Stimulated activated CD4-positive, alpha-beta T cell treated with anti-CD3 and anti-CD28 coated beads, TNF-alpha, amount 100 ng/mL, for 24 hours (primary cell): ENCODE results near the gene U2SURP.
"Not testable (repeated sequence)": the region's sequence is repeated elsewhere in the genome, so short reads cannot be mapped to it uniquely, and the experiment has no call there.

Source experiments
- DNase-seq, 3 experiments: peaks; one replicate each; pipeline ENCODE4 v3.0.0-alpha.2; 2020; ENCODE audit warnings: low read depth in 3 of 3

Gene U2SURP

DNA sequence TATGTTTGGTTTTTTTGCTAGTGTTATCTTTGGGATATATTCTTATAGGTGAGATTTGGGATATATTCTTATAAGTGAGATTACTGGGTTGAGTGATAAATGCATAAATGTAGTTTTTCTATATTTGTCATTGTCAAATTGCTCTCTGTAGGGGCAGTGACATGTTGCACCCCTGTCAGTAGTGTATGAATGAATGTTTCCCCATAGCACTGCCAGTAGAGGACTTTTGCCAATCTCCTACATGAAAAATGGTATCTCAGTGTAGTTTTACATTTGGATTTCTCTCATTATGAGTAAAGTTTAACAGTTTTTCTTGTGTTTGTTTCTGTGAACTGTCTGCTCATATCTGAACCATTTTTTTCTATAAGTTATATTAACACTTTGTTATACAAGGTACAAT is 13.6 kb downstream of the U2SURP start:
- no peak for DNase-seq

DNA sequence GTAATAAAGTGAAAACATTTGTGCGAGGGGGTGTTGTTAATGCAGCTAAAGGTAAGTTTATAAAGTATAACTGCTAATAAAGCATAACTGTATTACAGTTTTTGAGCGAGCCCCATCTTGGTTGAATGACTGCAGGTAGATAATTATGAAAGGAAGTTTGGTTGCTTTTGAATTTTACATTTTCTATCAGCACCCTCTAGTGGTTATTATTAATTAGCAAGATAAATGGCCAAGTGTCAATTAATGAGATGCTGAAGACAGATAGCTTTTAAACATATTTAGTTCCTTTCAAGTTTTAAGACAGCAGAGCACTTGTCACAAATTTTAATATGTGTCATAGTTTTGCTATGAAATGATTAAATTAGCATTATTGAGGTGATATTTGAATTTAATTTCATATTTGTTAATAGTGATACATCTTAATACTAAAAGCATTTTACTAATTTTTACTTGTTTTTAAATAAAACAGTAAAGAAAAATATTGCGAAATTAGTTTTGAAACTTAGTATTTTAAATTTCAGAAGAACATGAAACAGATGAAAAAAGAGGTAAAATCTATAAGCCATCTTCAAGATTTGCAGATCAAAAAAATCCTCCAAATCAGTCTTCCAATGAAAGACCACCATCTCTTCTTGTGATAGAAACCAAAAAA is 15.1 kb downstream of the U2SURP start:
- no peak for DNase-seq

DNA sequence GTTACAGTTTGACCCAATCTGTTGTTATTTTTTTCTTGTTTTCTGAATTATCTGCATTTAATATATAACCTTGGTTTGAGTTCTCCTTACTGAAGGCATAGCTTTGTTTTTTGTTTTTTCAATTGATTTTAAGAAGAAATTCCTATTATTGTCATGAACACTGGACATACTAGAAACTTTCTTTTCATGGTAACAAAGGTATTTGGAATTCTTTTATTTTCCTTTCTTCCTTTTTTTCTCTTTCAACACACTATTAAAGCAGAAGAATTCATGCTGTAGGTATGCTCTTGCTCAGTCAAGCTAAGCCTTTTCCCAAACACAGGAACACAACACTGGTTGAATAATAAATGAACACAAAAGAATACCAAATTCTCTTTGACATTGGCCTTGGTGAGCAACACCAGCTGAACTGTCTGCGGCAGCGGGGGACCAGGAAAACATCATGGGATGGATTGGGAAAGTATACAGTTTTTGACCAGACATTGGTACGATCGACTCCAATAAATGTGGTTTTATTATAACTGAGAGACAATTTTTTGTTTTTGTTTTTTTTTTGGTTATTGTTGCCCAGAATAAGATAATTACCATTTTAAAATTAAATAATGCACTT is 23.1 kb downstream of the U2SURP start:
- no peak for DNase-seq

DNA sequence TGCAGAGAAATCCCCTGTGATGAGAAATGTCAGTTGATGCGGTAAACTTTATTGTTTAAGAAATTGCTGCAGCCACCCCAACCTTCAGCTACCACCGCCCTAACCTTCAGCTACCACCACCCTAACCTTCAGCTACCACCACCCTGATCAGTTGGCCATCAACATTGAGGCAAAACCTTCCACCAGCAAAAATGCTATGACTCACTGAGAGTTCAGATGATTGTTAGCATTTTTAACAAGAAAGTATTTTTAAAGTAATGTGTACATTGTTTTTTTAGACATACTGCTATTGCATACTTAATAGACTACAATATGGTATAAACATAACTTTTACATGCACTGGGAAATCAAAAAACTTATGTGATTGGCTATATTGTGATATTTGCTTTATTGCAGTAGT is 30.0 kb downstream of the U2SURP start:
- DNase-seq = no peak

DNA sequence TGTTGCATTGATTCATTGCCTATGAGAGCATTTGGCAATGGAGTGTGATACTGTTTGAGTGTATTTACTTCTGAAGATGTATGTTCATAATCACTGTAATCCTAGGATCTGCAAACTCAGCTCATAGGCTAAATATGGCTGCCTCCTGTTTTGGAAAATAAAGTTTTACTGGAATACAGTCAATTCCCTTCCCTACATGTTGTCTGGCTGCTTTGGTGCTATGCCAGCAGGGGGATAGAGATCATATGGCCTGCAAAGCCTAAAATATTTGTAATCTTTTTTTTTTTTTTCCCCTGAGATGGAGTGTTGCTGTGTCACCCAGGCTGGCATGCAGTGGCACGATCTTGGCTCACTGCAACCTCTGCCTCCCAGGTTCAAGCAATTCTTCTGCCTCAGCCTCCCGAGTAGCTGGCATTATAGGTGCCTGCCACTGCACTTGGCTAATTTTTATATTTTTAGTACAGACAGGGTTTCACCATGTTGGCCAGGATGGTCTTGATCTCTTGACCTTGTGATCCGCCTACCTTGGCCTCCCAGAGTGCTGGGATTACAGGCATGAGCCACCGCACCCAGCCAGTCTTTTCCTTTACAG is 30.5 kb downstream of the U2SURP start:
- DNase-seq = not testable (repeated sequence)

DNA sequence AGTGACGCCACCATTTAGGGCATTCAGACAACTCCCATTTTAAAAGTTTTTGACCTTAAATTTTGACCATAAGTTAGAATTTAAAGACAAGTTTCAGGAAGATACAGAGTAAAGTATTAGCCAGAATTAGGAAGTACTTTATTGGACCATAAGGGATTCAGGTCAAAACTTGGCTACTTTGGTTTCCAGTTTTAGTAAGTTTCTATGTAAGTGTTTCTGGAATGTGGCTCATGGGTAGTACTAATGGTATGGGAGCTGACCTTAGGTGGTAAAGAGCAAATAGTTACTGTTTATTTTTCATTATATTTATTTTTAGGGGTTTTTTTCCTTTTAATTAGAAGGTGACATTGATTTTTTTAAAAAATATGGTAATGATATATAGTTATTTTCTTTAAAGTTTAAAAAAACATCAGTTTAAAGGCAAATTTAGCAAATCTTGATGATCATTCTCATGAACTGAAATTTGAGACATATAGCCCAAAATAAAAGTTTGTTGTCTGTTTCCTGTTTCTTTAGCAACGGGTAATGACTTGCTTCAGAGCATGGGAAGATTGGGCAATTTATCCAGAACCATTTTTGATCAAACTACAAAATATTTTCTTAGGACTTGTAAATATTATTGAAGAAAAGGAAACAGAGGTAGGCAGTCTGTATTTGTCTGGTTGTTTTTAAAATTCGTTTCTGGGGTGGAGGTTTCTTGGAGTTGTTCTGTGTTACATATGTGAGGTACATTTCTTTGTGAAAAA is 34.3 kb downstream of the U2SURP start:
- no peak for DNase-seq

DNA sequence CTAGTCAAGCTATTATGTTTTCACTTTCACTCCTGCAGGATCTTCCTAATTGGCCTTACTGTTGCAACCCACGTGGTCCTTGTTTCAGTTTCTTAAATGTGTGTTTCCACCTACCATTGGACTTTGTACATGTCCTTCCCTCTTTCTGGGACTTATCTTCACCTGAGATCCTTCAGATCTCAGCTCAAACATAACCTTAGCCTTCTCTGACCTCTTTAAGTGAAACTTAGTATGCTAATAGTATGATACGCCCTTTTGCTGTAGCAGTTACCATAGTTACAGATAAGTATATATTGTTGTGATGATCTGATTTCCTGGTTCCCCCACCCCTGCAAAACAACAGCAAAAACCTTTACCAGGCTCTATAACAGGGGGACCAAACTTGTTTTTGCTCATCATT is 35.2 kb downstream of the U2SURP start:
- DNase-seq = no peak

DNA sequence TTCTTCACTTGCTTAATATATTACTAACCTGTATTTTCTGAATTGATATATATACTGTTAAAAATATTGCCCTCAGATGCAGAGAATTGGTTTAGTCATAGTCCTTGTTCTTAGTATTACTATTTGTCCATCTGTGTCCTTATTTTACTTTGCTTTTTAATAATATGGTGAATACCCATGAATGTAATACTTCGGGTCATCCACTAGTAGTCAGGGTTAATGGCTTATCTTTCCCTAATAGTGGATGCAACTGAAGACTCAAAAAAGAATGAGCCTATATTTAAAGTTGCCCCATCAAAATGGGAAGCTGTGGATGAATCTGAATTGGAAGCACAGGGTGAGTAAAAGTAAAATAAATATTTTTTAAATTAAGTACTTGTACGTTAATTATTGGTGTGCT is 36.5 kb downstream of the U2SURP start:
- no peak for DNase-seq

DNA sequence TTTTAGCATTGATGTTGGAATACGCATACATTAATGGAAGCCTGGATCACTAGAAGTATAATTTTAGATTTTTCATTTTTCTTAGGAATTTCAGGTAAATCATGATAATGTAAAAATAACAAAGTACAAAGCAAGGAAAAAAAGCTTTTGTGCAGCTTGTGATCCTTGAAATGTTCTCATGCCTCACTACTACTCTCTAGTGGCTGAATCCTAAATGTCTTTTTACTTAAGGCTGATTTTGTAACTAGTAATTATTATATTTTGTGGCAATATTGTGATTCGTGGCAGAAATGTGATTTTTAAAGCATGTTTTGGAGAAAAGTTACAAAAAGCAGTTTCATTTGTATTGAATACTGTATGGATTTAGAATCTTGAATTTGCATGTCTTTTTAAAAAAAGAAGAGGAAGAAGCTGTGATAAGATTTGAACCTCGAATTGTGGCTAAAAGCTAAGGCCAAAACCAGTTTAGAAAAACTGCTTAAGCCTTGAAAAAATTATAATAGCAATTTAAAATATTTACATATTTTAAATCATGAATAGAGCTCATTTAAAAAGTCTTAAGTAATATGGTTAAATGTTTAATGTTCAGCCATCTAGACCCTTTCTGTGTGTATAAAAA is 39.0 kb downstream of the U2SURP start:
- no peak for DNase-seq

DNA sequence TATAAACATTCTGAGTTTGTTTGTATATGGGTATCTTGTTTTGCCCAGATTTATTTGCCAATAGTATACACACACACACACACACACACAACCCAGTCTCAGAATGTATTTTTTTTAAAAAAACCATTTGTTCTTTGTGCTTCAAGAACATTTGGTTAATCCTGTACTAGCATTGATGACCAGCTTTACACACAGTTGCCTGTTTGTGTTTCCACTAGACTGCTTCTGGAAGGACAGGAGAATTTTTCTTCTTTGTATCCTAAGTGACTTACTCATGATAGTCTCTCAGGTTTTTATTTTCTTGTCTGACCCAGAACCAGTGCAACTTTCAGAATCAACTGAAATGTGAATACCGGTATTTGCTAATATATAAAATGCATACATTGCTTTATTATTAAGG is 40.5 kb downstream of the U2SURP start:
- DNase-seq = no peak

DNA sequence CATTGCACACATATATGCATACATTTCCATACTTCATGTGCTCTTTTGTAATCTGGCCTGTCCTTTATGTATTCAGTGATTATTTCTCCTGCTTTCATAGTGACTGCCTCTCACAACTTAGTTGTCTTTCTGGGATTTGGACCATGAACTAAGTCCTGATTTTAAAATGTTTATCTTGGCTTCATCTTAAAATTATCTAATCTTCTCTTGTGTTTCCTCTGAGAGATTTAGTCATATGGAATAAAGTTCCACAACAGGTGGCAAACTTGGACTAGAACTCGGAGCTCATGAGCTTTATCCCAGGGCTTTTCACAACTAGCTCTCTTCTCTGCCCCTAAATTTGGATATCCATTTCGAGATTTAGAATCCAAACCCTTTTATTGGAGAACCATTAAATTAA is 44.3 kb downstream of the U2SURP start:
- DNase-seq = no peak

DNA sequence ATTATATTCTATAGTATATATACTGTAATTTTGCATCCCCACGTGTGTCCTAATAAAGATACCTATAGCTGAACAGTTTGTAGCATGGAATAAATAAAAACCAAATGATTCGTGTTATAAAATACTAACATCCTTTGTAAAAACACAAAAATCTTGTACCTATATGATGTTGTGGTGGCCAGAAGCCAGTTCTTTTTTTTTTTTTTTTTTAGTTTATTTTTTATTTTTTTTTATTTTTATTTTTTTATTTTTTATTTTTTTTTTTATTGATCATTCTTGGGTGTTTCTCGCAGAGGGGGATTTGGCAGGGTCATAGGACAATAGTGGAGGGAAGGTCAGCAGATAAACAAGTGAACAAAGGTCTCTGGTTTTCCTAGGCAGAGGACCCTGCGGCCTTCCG is 44.7 kb downstream of the U2SURP start:
- not testable (repeated sequence) for DNase-seq

DNA sequence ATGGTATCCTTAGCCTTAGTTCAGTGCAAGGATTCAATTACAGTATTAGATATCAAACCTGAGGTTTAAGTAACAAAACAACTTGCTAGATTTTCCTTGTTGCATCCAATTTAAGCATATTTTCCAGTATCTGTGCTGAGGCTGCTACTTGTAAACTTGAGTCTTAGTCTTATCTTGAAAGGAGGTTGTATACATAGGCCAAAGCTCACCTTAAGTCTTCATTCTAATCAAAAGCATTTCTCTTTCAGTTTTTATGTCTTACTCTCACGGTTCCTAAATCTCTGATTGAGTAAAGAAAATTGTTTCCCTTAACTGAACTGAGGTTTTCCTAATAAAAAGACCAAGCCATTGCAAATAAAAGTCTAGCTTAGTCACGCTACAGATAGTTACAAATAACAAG is 52.6 kb downstream of the U2SURP start:
- DNase-seq = no peak

DNA sequence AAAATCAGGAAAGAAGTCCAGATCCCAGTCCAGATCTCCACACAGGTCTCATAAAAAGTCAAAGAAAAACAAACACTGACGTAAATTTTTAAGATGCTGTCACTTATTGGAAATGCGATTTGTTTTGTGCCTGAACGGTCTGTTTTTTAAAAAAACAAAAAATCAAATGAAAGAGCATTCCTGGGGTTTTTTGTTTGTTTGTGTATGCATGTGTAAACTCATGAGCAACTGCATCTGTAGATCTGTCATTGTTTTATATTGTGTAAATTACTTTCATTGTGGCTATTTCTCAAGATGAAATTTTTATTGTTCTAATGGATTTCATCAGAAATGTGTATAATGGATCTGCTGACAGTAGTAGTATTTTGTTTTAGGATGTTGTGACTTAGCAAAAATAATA is 55.0 kb downstream of the U2SURP start:
- DNase-seq = no peak

DNA sequence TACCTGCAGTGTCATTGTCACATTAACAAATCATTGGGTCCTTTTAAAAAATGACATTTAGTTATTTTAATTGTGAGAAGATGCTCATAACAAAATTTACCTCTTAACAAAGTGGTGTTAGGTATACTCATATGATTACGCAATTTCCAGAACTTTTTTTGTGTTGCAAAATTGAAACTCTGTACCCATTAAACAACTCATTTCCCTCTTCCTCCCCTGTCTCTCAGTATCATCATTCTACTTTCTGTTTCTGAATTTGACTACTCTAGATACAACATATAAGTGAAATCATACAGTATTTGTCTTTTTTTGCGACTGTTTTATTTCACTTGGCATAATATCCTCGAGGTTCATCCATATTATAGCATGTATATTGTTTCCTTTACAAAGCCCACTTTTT is 59.5 kb downstream of the U2SURP start:
- DNase-seq = no peak

DNA sequence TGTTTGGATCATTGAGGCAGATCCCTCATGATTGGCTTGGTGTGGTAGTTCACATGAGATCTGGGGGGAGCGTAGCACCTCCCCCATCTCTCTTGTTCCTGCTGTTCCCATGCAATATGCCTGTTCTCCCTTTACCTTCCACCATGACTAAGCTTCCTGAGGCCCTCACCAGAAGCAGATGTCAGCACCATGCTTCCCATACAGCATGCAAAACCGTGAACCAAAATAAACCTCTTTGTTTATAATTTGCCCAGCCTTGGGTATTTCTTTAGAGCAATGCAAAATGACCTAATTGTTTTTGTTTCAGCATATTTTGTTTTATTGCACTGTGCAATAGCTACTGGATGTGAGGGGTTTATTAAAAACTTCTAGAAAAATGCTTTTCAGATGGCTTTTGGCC is 61.6 kb downstream of the U2SURP start:
- no peak for DNase-seq

DNA sequence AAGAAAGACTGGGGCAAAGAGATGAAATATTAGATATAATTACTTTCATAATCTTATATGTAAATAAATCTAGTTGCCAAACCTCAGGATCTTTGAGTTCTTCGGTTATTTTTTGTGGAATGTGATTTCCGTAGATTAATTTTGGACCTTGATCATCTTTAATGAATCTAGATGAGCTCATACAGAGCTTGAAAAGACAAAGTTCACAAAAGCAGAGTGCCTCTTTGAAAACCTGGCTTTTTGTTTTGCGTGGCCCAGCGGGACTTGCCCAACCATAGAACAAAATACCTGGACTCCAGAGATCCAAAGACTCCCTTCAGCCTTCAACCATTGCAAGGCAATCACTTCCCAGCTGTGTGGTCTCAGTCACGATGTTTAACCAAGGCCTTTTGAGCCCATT is 63.4 kb downstream of the U2SURP start:
- DNase-seq = no peak

DNA sequence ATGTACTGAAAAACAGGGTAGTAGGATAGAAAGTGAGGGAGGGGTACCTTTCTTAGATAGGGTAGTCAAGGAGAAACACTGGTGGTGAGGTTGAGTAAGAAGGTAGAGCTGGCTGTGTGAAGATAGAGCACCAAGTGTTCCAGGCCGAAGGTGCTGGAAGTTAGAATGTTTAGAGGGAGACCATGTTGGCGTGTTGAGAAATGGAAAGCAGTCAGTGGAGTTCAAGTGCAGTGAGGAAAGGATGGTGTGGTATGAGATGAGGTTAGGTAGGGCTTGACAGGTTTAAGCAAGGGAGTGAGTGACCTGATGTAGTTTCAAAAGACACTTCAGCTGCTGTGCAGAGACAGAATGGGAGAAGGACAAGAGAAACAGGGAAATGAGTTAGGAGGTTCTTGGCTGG is 64.0 kb downstream of the U2SURP start:
- no peak for DNase-seq

DNA sequence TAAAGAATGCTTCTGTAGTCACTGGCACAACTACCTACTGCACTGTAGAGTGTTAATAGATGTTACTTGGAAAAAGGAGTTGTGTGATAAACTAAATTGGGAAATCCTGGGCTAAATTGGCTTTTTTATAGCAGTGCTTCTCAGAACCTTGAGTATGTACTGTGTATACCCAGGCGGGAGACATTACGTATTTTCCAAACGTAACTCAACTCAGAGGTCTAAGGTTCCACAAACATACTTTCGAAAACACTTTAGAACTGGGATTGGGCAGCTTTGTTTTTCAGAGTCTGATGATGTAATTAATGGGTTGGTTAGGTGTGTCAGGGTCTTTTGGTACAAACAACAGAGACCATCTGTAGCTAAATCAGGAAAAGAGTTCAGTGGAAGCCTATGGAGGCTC is 64.7 kb downstream of the U2SURP start:
- no peak for DNase-seq

DNA sequence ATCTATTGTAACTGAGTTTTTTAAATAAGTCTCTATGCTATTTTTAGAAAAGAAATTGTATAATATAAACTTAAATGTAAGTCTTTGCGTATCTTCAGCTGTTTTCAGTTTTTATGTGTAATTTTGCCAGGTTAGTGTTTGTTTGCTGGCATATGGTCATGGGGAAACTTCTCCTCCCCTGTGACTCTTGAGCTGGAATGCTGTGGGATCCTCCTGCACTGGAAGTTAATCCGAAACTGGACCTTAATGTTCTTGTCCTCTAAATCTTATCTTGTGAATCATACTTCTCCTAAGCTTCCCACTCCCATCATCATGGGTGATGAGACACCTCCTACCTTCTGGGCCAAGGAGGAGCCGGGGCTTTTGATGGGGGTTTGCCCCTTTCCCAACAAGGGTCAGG is 65.8 kb downstream of the U2SURP start:
- no peak for DNase-seq

DNA sequence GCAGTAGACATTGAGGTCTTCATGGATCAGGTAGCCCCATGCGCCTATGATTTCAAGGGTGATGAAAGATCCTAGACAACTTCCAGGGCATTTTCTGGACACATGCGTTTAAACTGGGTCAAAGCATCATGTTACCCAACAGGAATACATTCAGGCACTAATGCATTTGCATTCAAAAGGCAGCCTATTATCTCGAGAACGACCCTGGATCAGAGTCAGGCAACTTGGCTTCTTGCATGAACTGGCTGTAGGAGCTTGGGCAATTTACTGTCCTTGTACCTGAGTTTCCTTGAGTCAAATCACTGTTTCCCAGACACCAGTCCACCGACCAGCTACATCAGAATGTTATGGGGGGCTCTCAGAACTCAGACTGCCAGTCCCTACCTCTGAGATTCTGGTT is 66.7 kb downstream of the U2SURP start:
- no peak for DNase-seq

DNA sequence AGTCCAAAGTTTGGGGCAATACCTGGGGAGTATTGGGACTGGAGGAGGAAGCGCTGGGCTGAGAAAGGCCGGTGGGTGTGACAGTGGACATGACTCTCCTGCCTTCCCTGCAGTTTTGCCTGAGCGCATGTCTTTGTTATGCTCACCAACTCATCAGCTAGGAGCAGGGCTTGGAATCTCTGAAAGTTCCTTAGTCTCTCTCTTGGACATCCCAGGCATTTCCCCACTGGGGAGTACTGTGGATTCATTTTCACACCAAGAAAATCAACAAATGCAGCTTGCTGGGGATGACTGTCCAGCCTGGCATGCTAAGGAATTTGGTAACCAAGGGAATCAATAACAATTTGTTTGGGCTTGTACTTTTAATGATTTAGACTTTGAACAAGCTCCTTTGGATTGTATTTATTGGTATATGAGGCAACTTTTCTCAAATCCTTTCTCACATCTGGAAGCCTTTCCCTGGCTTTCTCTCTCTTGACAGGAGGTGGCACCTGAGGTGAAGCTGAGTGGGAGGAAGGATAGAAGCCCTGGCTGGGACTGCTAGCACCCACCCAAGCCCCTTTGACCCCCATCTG is 69.7 kb downstream of the U2SURP start:
- DNase-seq = no peak
